K562 (cell line): Measurements from ENCODE around the gene TBR1. TPM values are rescaled to one million over a fixed set of nuclear protein-coding genes. Genes with fewer than 3 reads are reported as not detected.

Experiments used
- ATAC-seq: fragments of 200-7000 bp; cut with Tn5 transposase; 3 replicates; pipeline ENCODE4 v1.9.1; 2020; ENCODE audit warnings: moderate library complexity
- BruUV-seq: library from RNA; stranded (reverse); fragments of 400-500 nt; replicated peaks from 2 replicates; lab custom pipeline; 2021; lab: Mats Ljungman, UMichigan
- CTCF ChIA-PET: fragments of 300-600 bp; formaldehyde crosslinking; extraction: SDS; loops from one replicate; lab custom pipeline; 2021; ENCODE audit warnings: low intra/inter-chr PET ratio; lab: Yijun Ruan, JAX
- POLR2A ChIA-PET: fragments of 300-600, 350-650 bp; sonication (Branson Sonifier 250); formaldehyde crosslinking; extraction: SDS; loops from one replicate; lab custom pipeline; 2021; ENCODE audit warnings: antibody characterized with exemption, inconsistent platforms; lab: Yijun Ruan, JAX
- DNase-seq, 4 experiments: peaks; one replicate each; pipeline versions ENCODE4 v3.0.0 to v3.0.0-alpha.2; 2011 to 2018; ENCODE audit warnings: low spot score in 3 of 4, mixed read lengths in 3 of 4; ENCODE audit errors: extremely low read depth in 1 of 4
- FAIRE-seq: peaks from 2 replicates; lab custom pipeline; 2011; peaks lifted over from hg19 to GRCh38; lab: Jason Lieb, UNC
- H2AFZ ChIP-seq: 2 replicates; pipeline ENCODE4 v1.6.0; 2011; ENCODE audit warnings: low read depth, low read length, control low read depth, inconsistent platforms
- H3K27ac ChIP-seq: fragments of 200-600 bp; 3 replicates; pipeline ENCODE4 v1.8.0; 2011; ENCODE audit warnings: low read depth, mild to moderate bottlenecking, control low read depth, inconsistent platforms, low read length, moderate library complexity, mixed read lengths; ENCODE audit errors: extremely low read depth
- H3K27me3 ChIP-seq, 2 experiments: fragments of 300-600 bp in 1 of 2; 2 replicates in 1 of 2; 3 replicates in 1 of 2; pipeline versions ENCODE4 v1.6.0 to v1.8.0; 2011; ENCODE audit warnings: inconsistent platforms in 2 of 2, low read length in 2 of 2, mild to moderate bottlenecking in 1 of 2, mixed read lengths in 1 of 2, moderate library complexity in 1 of 2; ENCODE audit not compliant: control insufficient read depth in 2 of 2, insufficient read depth in 2 of 2
- H3K36me3 ChIP-seq: fragments of 300-600 bp; 3 replicates; pipeline ENCODE4 v1.8.0; 2011; ENCODE audit warnings: mild to moderate bottlenecking, low read length, inconsistent platforms; ENCODE audit not compliant: control insufficient read depth, insufficient read depth
- H3K4me1 ChIP-seq, 2 experiments: fragments of 200-600 bp in 1 of 2; replicated peaks in 1 of 2; 2 replicates in 1 of 2; 3 replicates in 1 of 2; pipeline versions ENCODE4 v1.5.1 to v1.8.0; 2011; ENCODE audit warnings: inconsistent platforms in 2 of 2, low read length in 2 of 2, mild to moderate bottlenecking in 1 of 2, mixed read lengths in 1 of 2, moderate library complexity in 1 of 2; ENCODE audit not compliant: control insufficient read depth in 2 of 2, insufficient read depth in 2 of 2
- H3K4me2 ChIP-seq: 2 replicates; pipeline ENCODE4 v1.6.1; 2011; ENCODE audit warnings: low read length, control low read depth, inconsistent platforms, mixed read lengths; ENCODE audit not compliant: insufficient read depth
- H3K4me3 ChIP-seq: fragments of 200-600 bp; sonication (generic), shearing (Covaris generic); 2 replicates; pipeline ENCODE4 v1.5.1; 2016; ENCODE audit warnings: control low read depth, inconsistent platforms
- H3K79me2 ChIP-seq: fragments of 200-600 bp; 3 replicates; pipeline ENCODE4 v1.8.0; 2011; ENCODE audit warnings: low read length, inconsistent platforms; ENCODE audit not compliant: control insufficient read depth, insufficient read depth
- H3K9ac ChIP-seq, 2 experiments: 2 replicates each; pipeline versions ENCODE4 v1.6.0 to v1.6.1; 2011; ENCODE audit warnings: low read depth in 2 of 2, low read length in 2 of 2, control low read depth in 1 of 2, inconsistent platforms in 1 of 2, mild to moderate bottlenecking in 1 of 2, mixed read lengths in 1 of 2; ENCODE audit not compliant: insufficient read depth in 1 of 2
- H3K9me1 ChIP-seq: one replicate; pipeline ENCODE4 v1.6.0; 2011; ENCODE audit warnings: inconsistent platforms, mild to moderate bottlenecking, low read length, moderate library complexity; ENCODE audit not compliant: control insufficient read depth, insufficient read depth
- H3K9me3 ChIP-seq: replicated peaks from 2 replicates; pipeline ENCODE4 v1.5.1; 2011; ENCODE audit warnings: low read depth, low read length, inconsistent platforms; ENCODE audit not compliant: control insufficient read depth, insufficient read depth
- H4K20me1 ChIP-seq: replicated peaks from 2 replicates; pipeline ENCODE4 v1.6.1; 2011; ENCODE audit warnings: low read length, inconsistent platforms, mixed read lengths; ENCODE audit not compliant: control insufficient read depth, insufficient read depth
- ELF1 ChIP-seq: fragments of 200-800 bp; sonication (Bioruptor generic); IDR thresholded peaks from 2 replicates; pipeline ENCODE4 v1.6.1; 2016; ENCODE audit warnings: missing genetic modification characterization, missing compliant biosample characterization
- POLR2A ChIP-seq: fragments of 450-650 bp; conservative IDR thresholded peaks from 2 replicates; pipeline ENCODE4 v1.6.1; 2016
- SMAD4 ChIP-seq: fragments of 250-450 bp; sonication (Bioruptor Pico); conservative IDR thresholded peaks from 2 replicates; pipeline ENCODE4 v1.8.0; 2021; ENCODE audit warnings: inconsistent platforms, mild to moderate bottlenecking, moderate library complexity
- YBX1 ChIP-seq: fragments of 450-650 bp; IDR thresholded peaks from 2 replicates; pipeline ENCODE4 v1.7.1; 2016; ENCODE audit warnings: mild to moderate bottlenecking
- ZBTB9 ChIP-seq: fragments of 450-650 bp; formaldehyde crosslinking; IDR thresholded peaks from 2 replicates; pipeline ENCODE4 v1.4.0; 2020; ENCODE audit warnings: mild to moderate bottlenecking, moderate library complexity
- ZNF165 ChIP-seq: fragments of 250-450 bp; sonication (Bioruptor Pico); IDR thresholded peaks from 2 replicates; pipeline ENCODE4 v1.4.0; 2020; ENCODE audit warnings: borderline replicate concordance
- ZNF224 ChIP-seq: sonication (generic); formaldehyde crosslinking; IDR thresholded peaks from 2 replicates; pipeline ENCODE4 v1.8.0; 2022; ENCODE audit warnings: mild to moderate bottlenecking, missing genetic modification reagents
- WGBS: fragments of 100-300 bp; shearing (Covaris generic); methylation state at CpG from one replicate; pipeline ENCODE4 v1.1.6; 2016; ENCODE audit warnings: low coverage, mixed read lengths; ENCODE audit not compliant: insufficient coverage; ENCODE audit errors: missing lambda C conversion rate; 5-methylcytosine and 5-hydroxymethylcytosine counted together
- in situ Hi-C: fragments of 300-500 bp; cut with MboI; formaldehyde crosslinking; loops from 4 replicates; pipeline ENCODE4 v1.15.0; 2018; ENCODE audit warnings: inconsistent platforms, mixed read lengths
- intact Hi-C: fragments of 100-400 bp; cut with micrococcal nuclease; formaldehyde crosslinking; loops from 2 replicates; pipeline ENCODE4 v1.14.2; 2022
- polyA plus RNA-seq, 8 experiments: library from polyadenylated mRNA; depleted of rRNA in 4 of 8; stranded (reverse) in 5 of 8; unstranded in 3 of 8; fragments of >200 nt; fragmentation: Nextera tagmentation in 2 of 8; fragmentation: Illumina TruSeq in 1 of 8; extraction: Ambion mirVana in 2 of 8; extraction: Trizol in 1 of 8; gene quantifications; 2 replicates each; pipeline versions ENCODE4 v1.2.1 to v1.2.3, GENCODE V29; 2011 to 2014; ENCODE audit warnings: inconsistent platforms in 1 of 8, missing spikeins in 1 of 8
- total RNA-seq, 7 experiments: library from RNA; depleted of rRNA in 6 of 7; stranded (reverse); fragments of >200 nt in 6 of 7; fragmentation: Illumina TruSeq in 2 of 7; extraction: Trizol in 2 of 7; gene quantifications; 2 replicates each; pipeline versions ENCODE4 v1.2.1 to v1.2.3, GENCODE V29; 2011 to 2021; ENCODE audit warnings: low replicate concordance in 1 of 7
- TF ChIP-seq, protein P1 (sequence below): fragments of 450-650 bp; formaldehyde crosslinking; conservative IDR thresholded peaks from 2 replicates; pipeline ENCODE4 v1.4.0; 2022; ENCODE audit warnings: mild to moderate bottlenecking, missing genetic modification characterization

Gene TBR1
- total and polyA plus RNA-seq, 9 of the 15 experiments (the other 6 are each of a cell fraction or from before 2014, with no cell fraction given): 0.01 to 0.09 TPM; not detected in 7

- peak; percentile 26 for FAIRE-seq
- ATAC-seq: no peak
- H4K20me1 ChIP-seq: no peaks in the 10 kb centered on the region
- H3K27ac ChIP-seq: no peak overlapping the region
- ChIA-PET POLR2A (no interaction called here), CTCF (no interaction called here)
- no peak overlapping the region for H3K4me2 ChIP-seq
- no peak for TF ChIP-seq ZNF165 (CRISPR knock-in tag)
- TF ChIP-seq ZBTB9: no peak
- TF ChIP-seq YBX1: no peak
- no peak for TF ChIP-seq ZNF224 (CRISPR knock-in tag)
- TF ChIP-seq, protein P1, sequence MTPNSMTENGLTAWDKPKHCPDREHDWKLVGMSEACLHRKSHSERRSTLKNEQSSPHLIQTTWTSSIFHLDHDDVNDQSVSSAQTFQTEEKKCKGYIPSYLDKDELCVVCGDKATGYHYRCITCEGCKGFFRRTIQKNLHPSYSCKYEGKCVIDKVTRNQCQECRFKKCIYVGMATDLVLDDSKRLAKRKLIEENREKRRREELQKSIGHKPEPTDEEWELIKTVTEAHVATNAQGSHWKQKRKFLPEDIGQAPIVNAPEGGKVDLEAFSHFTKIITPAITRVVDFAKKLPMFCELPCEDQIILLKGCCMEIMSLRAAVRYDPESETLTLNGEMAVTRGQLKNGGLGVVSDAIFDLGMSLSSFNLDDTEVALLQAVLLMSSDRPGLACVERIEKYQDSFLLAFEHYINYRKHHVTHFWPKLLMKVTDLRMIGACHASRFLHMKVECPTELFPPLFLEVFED (CRISPR knock-in tag): no peak
- TF ChIP-seq ELF1 (tag): no peak
- TF ChIP-seq SMAD4 (CRISPR knock-in tag): no peak
- no peak for TF ChIP-seq POLR2A
- H2AFZ ChIP-seq: no peak overlapping the region
- H3K36me3 ChIP-seq: no peaks in the 10 kb centered on the region
- H3K27me3 ChIP-seq: peaks cover 62 to 69% of the 10 kb centered on the region in 2 experiments
- no peaks in the 10 kb centered on the region for H3K9me3 ChIP-seq
- no peak overlapping the region; a peak in 1 of 4 replicates for H3K9ac ChIP-seq
- no peak for DNase-seq
- no peaks in the 10 kb centered on the region for H3K9me1 ChIP-seq
- peaks cover 0 to 24% of the 10 kb centered on the region in 2 experiments; a peak in 2 of 5 replicates for H3K4me1 ChIP-seq
- no peak overlapping the region for H3K4me3 ChIP-seq
- 11% methylated on average over 11 of the region's 11 CpGs for WGBS
- in situ Hi-C loops: no loop called here
- no peaks in the 10 kb centered on the region for H3K79me2 ChIP-seq
- no TSS peak for BruUV-seq
- intact Hi-C loops: no loop called here
These were observed 4.4 kb downstream of the TBR1 start for GRCh38 chr2:161420406-161421074.
